Sigmoid colon (tissue), 4 donors: Measurements from ENCODE around the gene SETD3.

Experiments used
- EP300 ChIP-seq, 4 donors: sonication (generic); formaldehyde crosslinking; IDR thresholded peaks; one replicate each; pipeline ENCODE4 v1.6.1; 2017; ENCODE audit warnings: antibody characterized with exemption in 4 of 4
- POLR2AphosphoS5 ChIP-seq, 4 donors: sonication (generic); formaldehyde crosslinking; IDR thresholded peaks; one replicate each; pipeline ENCODE4 v1.6.1; 2017; ENCODE audit warnings: antibody characterized with exemption in 4 of 4
- TF ChIP-seq, protein P1 (sequence below), 4 experiments: fragments of 450-650 bp in 3 of 4; fragments of 200-600 bp in 1 of 4; IDR thresholded peaks; one replicate each; pipeline ENCODE4 v1.5.1; 2016 to 2019; ENCODE audit warnings: antibody characterized with exemption in 4 of 4, mild to moderate bottlenecking in 3 of 4, moderate library complexity in 2 of 4

DNA sequence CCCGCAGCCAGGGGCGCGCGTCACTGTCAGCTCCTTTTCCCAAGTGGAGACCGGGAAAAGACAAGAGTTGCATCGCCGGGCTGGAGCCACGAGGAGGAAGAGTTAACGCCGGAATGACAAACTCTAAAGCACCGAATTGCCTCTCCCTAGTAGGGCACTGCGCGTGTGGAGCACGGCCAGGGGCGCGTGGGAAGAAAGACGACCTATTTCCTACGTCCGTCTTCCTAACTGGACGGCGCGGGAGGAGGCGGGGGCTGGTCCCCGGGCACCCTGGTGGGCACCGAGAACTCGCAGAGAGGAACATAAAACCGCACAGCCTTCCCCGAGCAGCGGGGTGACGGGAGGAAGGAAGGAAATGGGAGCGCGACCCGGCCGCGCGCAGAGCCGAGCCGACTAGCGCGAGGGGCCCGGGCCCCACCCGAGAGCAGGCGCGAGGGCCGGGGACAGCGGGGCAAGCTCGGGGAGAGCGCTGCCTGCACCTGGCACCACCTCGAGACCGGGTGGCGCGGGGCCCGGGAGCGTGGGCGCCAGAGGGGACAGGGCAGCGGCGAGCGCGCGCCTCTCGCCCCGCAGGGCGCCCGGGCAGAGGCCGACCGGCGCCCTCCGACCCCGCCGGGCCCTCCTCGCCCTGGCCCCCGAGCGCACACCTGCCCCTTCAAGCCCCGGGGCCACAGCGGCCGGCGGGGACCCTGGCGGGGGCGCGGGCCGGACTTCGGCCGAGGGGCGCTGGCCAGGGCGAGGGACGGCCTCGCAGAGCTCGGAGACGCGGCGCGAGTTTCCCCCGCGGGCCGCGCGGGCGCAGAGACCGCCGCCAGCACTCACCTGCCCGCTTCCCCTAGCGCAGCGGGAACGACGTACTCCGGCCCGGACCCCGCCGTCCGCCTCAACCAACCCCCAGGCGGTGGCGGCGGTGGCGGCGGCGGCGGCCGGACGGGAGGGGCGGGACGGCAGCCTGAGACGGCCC is at the start of gene SETD3:
- TF ChIP-seq, protein P1, sequence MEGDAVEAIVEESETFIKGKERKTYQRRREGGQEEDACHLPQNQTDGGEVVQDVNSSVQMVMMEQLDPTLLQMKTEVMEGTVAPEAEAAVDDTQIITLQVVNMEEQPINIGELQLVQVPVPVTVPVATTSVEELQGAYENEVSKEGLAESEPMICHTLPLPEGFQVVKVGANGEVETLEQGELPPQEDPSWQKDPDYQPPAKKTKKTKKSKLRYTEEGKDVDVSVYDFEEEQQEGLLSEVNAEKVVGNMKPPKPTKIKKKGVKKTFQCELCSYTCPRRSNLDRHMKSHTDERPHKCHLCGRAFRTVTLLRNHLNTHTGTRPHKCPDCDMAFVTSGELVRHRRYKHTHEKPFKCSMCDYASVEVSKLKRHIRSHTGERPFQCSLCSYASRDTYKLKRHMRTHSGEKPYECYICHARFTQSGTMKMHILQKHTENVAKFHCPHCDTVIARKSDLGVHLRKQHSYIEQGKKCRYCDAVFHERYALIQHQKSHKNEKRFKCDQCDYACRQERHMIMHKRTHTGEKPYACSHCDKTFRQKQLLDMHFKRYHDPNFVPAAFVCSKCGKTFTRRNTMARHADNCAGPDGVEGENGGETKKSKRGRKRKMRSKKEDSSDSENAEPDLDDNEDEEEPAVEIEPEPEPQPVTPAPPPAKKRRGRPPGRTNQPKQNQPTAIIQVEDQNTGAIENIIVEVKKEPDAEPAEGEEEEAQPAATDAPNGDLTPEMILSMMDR (IDR thresholded peaks at IDR 0.05): no peak
- no peak for TF ChIP-seq EP300 (IDR thresholded peaks at IDR 0.05)
- peak; percentile 23 to 82 (median 66) for TF ChIP-seq POLR2AphosphoS5 (IDR thresholded peaks at IDR 0.05)
